ENCODE measurements around the gene CMTR1. TPM values are rescaled to one million over a fixed set of nuclear protein-coding genes. Genes with fewer than 3 reads are reported as not detected.

CMTR1 gene
- total RNA-seq, 5 donors from 2014 or later (not counting 1 experiment from before 2014, with no cell fraction given): 62.5 to 82.7 (median 75.2) TPM

GRCh38 chr6:37514321-37514771 lies 81.3 kb downstream of the CMTR1 start:
- ATAC-seq (replicated peaks in 1 of 4): no peak
- Mint-ChIP-seq H3K4me1 (peaks cover 90 to 91% (median 90%) of the 10 kb centered on the region in 3 donors), H3K4me3 (peak overlapping the region; percentile 71 to 83 (median 76)), H3K27me3 (no peaks in the 10 kb centered on the region), H3K9me3 (peaks cover 0 to 4% (median 3%) of the 10 kb centered on the region in 3 donors), H3K27ac (peak overlapping the region; percentile 100), H3K36me3 (peaks cover 5% of the 10 kb centered on the region)
- CTCF ChIA-PET: no interaction called here
- Histone ChIP-seq H3K36me3 (ENCODE audit: control insufficient read depth in 2 of 2, extremely low read depth in 1 of 2, insufficient read depth in 1 of 2, low read length in 1 of 2) (no peaks in the 10 kb centered on the region), H3K9me3 (no peaks in the 10 kb centered on the region), H3K4me1 (ENCODE audit: control insufficient read depth in 1 of 2, extremely low read depth in 1 of 2, insufficient read depth in 2 of 2, low read length in 2 of 2) (peaks cover 56 to 82% of the 10 kb centered on the region in 2 experiments), H3K27me3 (replicated peaks in 1 of 2; ENCODE audit: control insufficient read depth in 2 of 2, extremely low read depth in 1 of 2, insufficient read depth in 2 of 2, low read length in 1 of 2) (no peaks in the 10 kb centered on the region), H3K4me3 (ENCODE audit: control insufficient read depth in 1 of 2, extremely low read depth in 1 of 2, low read length in 1 of 2) (peak overlapping the region in 1 of 2 donors; percentile 6), H3K27ac (ENCODE audit: low read length) (peak overlapping the region; percentile 100)
- DNase-seq: peak in 4 of 35 experiments; percentile 30 to 61 (median 50)
- POLR2A ChIA-PET: interaction anchor here in 1 of 2 donors (0.6 to 1.4 kb wide), 3 partner anchors 10 to 14 kb away, joined by 3 to 8 read pairs (median 4); partner anchors contain the start of gene CCDC167
- WGBS (ENCODE audit: insufficient coverage): no CpG with 5 or more reads among the region's 5 CpGs

- peaks cover 0 to under 1% (median under 1%) of the 10 kb centered on the region in 3 donors for H3K9me3 Mint-ChIP-seq
Measured at GRCh38 chr6:37514837-37515236, 81.8 kb downstream of the CMTR1 start.

GRCh38 chr6:37515712-37516075 lies 82.7 kb downstream of the CMTR1 start:
- POLR2A ChIA-PET: interaction anchor here (0.6 to 4.5 kb wide), 8 partner anchors 8 to 912 kb away, joined by 3 to 157 read pairs (median 6); partner anchors contain the start of gene CCDC167 (in 1 of the 2)
- Mint-ChIP-seq H3K4me1 (peaks cover 85 to 90% (median 89%) of the 10 kb centered on the region in 3 donors), H3K27me3 (no peaks in the 10 kb centered on the region), H3K4me3 (peak overlapping the region; percentile 76 to 91 (median 83)), H3K27ac (peak overlapping the region; percentile 100), H3K9me3 (no peaks in the 10 kb centered on the region), H3K36me3 (peaks cover 5% of the 10 kb centered on the region)
- H3K27me3 ChIP-seq (replicated peaks in 1 of 2; ENCODE audit: control insufficient read depth in 2 of 2, extremely low read depth in 1 of 2, insufficient read depth in 2 of 2, low read length in 1 of 2): no peaks in the 10 kb centered on the region
- 33% methylated on average over 9 of the region's 9 CpGs for WGBS (ENCODE audit: insufficient coverage)
- CTCF ChIA-PET: interaction anchor here (0.6 to 2.8 kb wide), 4 partner anchors 13 to 1403 kb away, joined by 3 to 38 read pairs (median 3); no protein-coding TSS in a partner anchor
- peaks cover 60 to 90% of the 10 kb centered on the region in 2 experiments for H3K4me1 ChIP-seq (ENCODE audit: control insufficient read depth in 1 of 2, extremely low read depth in 1 of 2, insufficient read depth in 2 of 2, low read length in 2 of 2)
- peak in 1 of 35 experiments; percentile 33 for DNase-seq
- no peaks in the 10 kb centered on the region for H3K36me3 ChIP-seq (ENCODE audit: control insufficient read depth in 2 of 2, extremely low read depth in 1 of 2, insufficient read depth in 1 of 2, low read length in 1 of 2)
- no peak for ATAC-seq (replicated peaks in 1 of 4)
- peak overlapping the region; percentile 100 for H3K27ac ChIP-seq (ENCODE audit: low read length)
- peak overlapping the region; percentile 49 to 58 for H3K4me3 ChIP-seq (ENCODE audit: control insufficient read depth in 1 of 2, extremely low read depth in 1 of 2, low read length in 1 of 2)
- no peaks in the 10 kb centered on the region for H3K9me3 ChIP-seq

More at GRCh38 chr6:37514837-37515236, 81.8 kb downstream of the CMTR1 start:
- H3K27ac ChIP-seq (ENCODE audit: low read length): peak overlapping the region; percentile 100
- DNase-seq (peak in 1 of 35 experiments; percentile 50), ATAC-seq (replicated peaks in 1 of 4) (no peak)
- Mint-ChIP-seq H3K27ac (peak overlapping the region; percentile 100), H3K27me3 (no peaks in the 10 kb centered on the region), H3K4me1 (peaks cover 89 to 90% (median 89%) of the 10 kb centered on the region in 3 donors), H3K4me3 (peak overlapping the region; percentile 71 to 83 (median 76)), H3K36me3 (peaks cover 5% of the 10 kb centered on the region)
- CTCF ChIA-PET: no interaction called here
- POLR2A ChIA-PET: interaction anchor here in 1 of 2 donors (0.6 to 1.4 kb wide), 3 partner anchors 11 to 18 kb away, joined by 3 to 8 read pairs (median 3); no protein-coding TSS in a partner anchor
- WGBS (ENCODE audit: insufficient coverage): 74% methylated on average over 4 of the region's 7 CpGs
- no peaks in the 10 kb centered on the region for H3K9me3 ChIP-seq
- no peaks in the 10 kb centered on the region for H3K36me3 ChIP-seq (ENCODE audit: control insufficient read depth in 2 of 2, extremely low read depth in 1 of 2, insufficient read depth in 1 of 2, low read length in 1 of 2)
- peaks cover 59 to 86% of the 10 kb centered on the region in 2 experiments for H3K4me1 ChIP-seq (ENCODE audit: control insufficient read depth in 1 of 2, extremely low read depth in 1 of 2, insufficient read depth in 2 of 2, low read length in 2 of 2)
- H3K27me3 ChIP-seq (replicated peaks in 1 of 2; ENCODE audit: control insufficient read depth in 2 of 2, extremely low read depth in 1 of 2, insufficient read depth in 2 of 2, low read length in 1 of 2): no peaks in the 10 kb centered on the region
- H3K4me3 ChIP-seq (ENCODE audit: control insufficient read depth in 1 of 2, extremely low read depth in 1 of 2, low read length in 1 of 2): peak overlapping the region in 1 of 2 donors; percentile 6

- DNase-seq: peak; percentile 75 to 98 (median 94)
- CTCF ChIA-PET: interaction anchor here (0.6 to 2.8 kb wide), 13 partner anchors 8 to 1403 kb away, joined by 3 to 38 read pairs (median 3); partner anchors contain the start of gene CCDC167 (in 1 of the 2)
- Mint-ChIP-seq H3K36me3 (peaks cover 5% of the 10 kb centered on the region), H3K9me3 (no peaks in the 10 kb centered on the region), H3K27me3 (no peaks in the 10 kb centered on the region), H3K4me1 (peaks cover 79 to 90% (median 90%) of the 10 kb centered on the region in 3 donors), H3K27ac (peak overlapping the region; percentile 100), H3K4me3 (peak overlapping the region; percentile 76 to 91 (median 83))
- peak overlapping the region; percentile 49 to 58 for H3K4me3 ChIP-seq (ENCODE audit: control insufficient read depth in 1 of 2, extremely low read depth in 1 of 2, low read length in 1 of 2)
- peak; percentile 86 to 90 (median 88) for ATAC-seq (replicated peaks in 1 of 4)
- H3K4me1 ChIP-seq (ENCODE audit: control insufficient read depth in 1 of 2, extremely low read depth in 1 of 2, insufficient read depth in 2 of 2, low read length in 2 of 2): peaks cover 59 to 94% of the 10 kb centered on the region in 2 experiments
- POLR2A ChIA-PET: interaction anchor here (0.5 to 4.5 kb wide), 15 partner anchors 8 to 1187 kb away, joined by 3 to 157 read pairs (median 5); partner anchors contain the start of gene CCDC167 (in 2 of the 2)
- 2% methylated on average over 12 of the region's 18 CpGs for WGBS (ENCODE audit: insufficient coverage)
- H3K36me3 ChIP-seq (ENCODE audit: control insufficient read depth in 2 of 2, extremely low read depth in 1 of 2, insufficient read depth in 1 of 2, low read length in 1 of 2): no peaks in the 10 kb centered on the region
- H3K27ac ChIP-seq (ENCODE audit: low read length): peak overlapping the region; percentile 100
- no peaks in the 10 kb centered on the region for H3K27me3 ChIP-seq (replicated peaks in 1 of 2; ENCODE audit: control insufficient read depth in 2 of 2, extremely low read depth in 1 of 2, insufficient read depth in 2 of 2, low read length in 1 of 2)
- H3K9me3 ChIP-seq: no peaks in the 10 kb centered on the region
Measured at GRCh38 chr6:37516076-37516919, 83.3 kb downstream of the CMTR1 start.

- peaks cover 5% of the 10 kb centered on the region for H3K36me3 Mint-ChIP-seq
- H3K4me3 Mint-ChIP-seq: peak overlapping the region; percentile 76 to 91 (median 83)
- H3K27ac Mint-ChIP-seq: peak overlapping the region; percentile 100
- no peaks in the 10 kb centered on the region for H3K9me3 Mint-ChIP-seq
- H3K4me1 Mint-ChIP-seq: peaks cover 79 to 92% (median 86%) of the 10 kb centered on the region in 3 donors
- ATAC-seq (replicated peaks in 1 of 4) (peak; percentile 6 to 18 (median 8)), DNase-seq (peak in 6 of 35 experiments; percentile 9 to 34 (median 18))
- ChIA-PET POLR2A (interaction anchor here (0.5 to 4.5 kb wide), 13 partner anchors 9 to 1186 kb away, joined by 3 to 157 read pairs (median 5); partner anchors contain the start of gene CCDC167 (in 2 of the 2)), CTCF (interaction anchor here (0.5 to 2.8 kb wide), 11 partner anchors 9 to 1687 kb away, joined by 3 to 38 read pairs (median 4); partner anchors contain the start of gene CCDC167 (in 1 of the 2))
- Histone ChIP-seq H3K27me3 (replicated peaks in 1 of 2; ENCODE audit: control insufficient read depth in 2 of 2, extremely low read depth in 1 of 2, insufficient read depth in 2 of 2, low read length in 1 of 2) (no peaks in the 10 kb centered on the region), H3K4me1 (ENCODE audit: control insufficient read depth in 1 of 2, extremely low read depth in 1 of 2, insufficient read depth in 2 of 2, low read length in 2 of 2) (peaks cover 57 to 94% of the 10 kb centered on the region in 2 experiments), H3K4me3 (ENCODE audit: control insufficient read depth in 1 of 2, extremely low read depth in 1 of 2, low read length in 1 of 2) (peak overlapping the region; percentile 46 to 58), H3K27ac (ENCODE audit: low read length) (peak overlapping the region; percentile 100), H3K36me3 (ENCODE audit: control insufficient read depth in 2 of 2, extremely low read depth in 1 of 2, insufficient read depth in 1 of 2, low read length in 1 of 2) (no peaks in the 10 kb centered on the region), H3K9me3 (no peaks in the 10 kb centered on the region)
- WGBS (ENCODE audit: insufficient coverage): 11% methylated on average over 13 of the region's 16 CpGs
- H3K27me3 Mint-ChIP-seq: no peaks in the 10 kb centered on the region
Measured at GRCh38 chr6:37516920-37517405, 83.9 kb downstream of the CMTR1 start.
